GM21825 (cell line): ENCODE measurements around the gene GTPBP1.

Experiments
- ATAC-seq: cut with Tn5 transposase; IDR thresholded peaks from one replicate; pipeline ENCODE4 v1.9.1; 2021; ENCODE audit warnings: mild to moderate bottlenecking, moderate library complexity; ENCODE audit not compliant: unreplicated experiment

Gene GTPBP1

DNA sequence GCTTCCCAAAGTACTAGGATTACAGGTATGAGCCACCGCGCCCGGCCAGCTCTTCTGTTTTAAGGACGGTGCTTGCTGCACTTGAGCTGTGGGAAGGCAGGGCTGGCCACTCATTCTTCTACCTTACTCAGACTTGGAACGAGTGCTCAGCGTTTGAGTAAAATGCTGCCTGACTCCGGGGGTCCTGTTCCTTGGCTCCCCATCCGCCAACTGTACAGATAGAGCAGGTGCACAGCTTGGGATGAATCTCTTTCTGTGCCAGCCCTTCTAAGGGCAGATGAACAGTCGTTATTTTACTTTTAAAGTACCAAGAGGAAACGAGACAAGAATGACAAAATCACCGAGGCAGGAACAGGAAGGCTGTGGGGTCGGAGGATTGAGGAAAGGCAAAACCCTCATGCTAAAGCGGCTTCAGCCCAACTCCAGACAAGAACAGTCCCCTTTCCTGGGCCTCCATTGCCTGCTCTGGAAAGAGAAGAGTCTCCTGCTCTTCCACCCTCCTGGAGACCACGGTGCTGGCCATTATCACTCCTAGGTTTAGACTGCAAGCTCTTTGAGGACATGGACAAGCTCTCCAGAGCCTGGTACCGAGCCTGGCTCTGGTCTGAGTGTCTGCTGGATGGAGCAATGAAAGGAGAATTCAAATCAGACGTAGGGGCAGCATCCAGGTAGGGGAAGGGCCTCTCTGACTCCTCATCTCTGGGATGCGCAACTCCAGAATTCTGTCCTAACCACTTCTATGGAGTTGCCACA lies 51.1 kb downstream of the GTPBP1 start:
- no peak for ATAC-seq

DNA sequence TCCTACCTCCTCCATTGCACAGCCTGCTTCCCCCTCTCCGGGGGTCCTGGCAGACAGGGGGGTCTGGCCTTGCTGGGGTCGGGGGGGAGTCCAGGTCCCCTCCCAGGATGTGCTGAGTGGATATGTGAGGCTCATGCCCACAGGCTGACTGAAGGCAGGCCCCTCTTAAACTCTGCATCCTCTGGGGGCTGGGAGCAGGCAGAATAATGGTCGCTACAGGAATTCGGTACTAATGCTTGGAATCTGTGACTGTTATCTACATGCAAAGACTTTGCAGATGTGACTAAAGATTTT lies 51.7 kb downstream of the GTPBP1 start:
- no peak for ATAC-seq

DNA sequence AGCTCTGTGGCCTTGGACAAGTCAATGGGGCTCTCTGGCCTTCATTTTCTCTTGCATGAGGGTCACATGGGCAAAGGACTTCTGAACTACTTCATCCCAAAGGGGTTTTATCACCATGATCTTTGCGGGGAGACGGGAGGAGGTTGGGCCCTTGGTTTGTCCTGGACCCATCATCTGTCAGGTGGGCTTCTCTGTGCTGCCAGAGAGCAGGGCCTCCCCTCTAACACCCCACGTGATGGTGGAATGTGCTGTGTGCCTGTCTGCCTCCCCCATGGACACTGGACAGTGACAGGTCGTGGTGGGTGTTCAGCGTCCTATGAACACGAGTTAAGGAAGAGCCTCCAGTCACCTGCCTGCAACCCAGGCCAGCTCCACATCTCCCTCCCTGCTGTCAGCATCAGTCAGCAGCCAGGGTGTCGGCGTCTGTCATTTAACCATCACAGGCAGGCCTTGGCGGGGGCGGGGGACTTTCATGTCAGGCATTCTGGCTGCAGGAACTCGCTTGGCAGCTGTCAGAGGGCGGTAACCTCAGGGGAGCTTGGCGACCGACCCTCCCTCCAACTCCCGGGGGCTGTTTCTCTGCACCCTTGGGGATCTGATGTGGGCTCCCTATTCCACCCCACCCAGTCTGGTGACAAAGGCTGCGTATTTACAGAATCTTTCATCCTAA lies 52.7 kb downstream of the GTPBP1 start:
- no peak for ATAC-seq

DNA sequence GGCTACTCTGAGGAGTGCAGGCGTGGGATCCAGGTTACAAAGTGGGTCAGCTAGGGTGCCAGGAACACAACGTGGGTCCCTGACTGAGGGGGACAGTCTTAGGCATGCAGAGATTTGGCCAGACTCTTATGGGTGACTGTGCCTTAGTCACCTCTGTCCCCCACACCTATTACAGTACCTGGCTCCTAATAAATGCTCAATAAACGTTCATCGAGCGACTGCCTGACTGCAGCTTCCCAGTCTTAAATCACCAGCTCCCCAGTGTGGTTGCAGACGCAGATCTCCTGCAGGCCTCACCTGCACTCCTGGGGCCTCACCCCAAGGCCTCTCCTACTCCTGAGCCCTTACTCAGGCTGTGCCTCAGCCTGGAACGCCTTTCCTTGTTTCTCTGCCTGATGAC lies 53.3 kb downstream of the GTPBP1 start:
- no peak for ATAC-seq

DNA sequence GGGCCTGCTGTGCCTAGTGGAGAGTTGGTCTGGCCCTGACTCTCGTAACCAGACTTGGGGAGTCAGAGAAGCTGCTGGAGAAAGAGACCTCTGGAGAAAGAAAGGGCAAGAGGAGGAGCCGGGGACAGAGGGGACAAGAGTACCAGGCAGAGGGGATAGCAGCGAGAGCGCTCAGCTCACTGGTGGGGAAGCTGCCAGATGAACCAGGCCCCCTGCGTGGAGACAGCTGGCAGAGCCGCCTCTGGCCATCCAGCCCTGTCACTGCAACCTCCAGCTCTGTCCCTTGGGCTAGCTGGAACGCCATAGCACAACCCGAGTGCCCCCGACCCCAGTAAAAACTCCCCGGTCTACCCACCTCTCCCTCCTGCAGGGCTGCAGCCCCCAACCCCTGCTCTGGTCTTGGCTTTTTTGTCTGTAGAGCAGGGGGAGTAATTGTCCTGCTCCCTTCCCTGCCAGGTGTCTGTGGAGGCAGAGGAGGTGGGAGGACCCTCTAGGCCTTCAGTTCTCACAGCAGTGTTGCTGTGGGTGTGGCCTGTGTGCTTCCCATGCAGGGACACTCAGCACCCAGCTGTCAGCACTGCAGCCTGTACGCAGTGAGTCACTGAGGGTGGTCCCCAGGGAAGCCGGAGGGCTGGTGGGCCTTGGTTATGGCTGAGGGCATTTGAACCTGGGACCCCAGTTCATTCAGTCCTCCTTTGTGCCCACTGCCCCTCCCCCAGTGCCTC lies 54.9 kb downstream of the GTPBP1 start:
- ATAC-seq = no peak

DNA sequence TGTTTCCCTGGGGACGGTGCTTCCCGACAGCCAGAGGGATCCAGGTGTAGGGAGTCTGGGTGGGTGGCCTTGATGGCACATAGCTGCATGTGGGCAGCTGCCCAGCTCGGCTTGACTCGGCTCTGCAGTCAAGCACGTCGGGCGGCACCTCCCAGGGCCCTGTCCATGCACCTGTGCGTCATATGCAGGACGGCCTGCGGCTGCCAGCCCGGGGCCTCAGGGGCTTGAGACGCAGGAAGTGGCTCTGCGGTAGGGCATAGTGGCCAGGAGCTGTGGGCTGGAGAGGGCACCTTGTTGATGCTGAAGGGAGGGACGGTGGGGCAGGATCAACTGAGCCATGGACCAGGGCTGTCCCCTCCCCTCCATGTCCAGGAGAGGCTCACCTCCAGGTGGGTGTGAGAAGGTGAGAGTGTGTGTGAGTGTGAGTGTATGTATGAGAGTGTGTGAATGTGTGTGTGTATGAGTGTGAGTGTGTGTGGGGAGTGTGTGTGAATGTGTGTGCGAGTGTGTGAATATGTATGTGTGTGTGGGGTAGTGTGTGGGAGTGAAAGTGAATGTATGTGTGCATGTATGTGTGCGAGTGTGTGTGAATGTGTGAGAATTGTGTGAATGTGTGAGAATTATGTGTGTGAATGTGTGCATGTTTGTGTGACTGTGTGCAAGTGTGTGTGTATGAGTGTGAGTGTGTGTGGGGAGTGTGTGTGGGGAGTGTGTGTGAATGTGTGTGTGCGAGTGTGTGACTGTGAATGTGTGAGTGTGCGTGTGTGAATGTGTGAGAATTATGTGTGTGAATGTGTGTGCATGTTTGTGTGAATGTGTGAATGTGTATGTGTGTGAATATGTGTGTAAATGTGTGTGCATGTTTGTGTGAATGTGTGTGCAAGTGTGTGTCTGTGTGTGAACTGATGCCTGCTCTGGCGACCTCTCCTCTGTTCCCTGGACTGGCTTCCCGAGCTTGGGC lies 55.7 kb downstream of the GTPBP1 start:
- no peak for ATAC-seq

DNA sequence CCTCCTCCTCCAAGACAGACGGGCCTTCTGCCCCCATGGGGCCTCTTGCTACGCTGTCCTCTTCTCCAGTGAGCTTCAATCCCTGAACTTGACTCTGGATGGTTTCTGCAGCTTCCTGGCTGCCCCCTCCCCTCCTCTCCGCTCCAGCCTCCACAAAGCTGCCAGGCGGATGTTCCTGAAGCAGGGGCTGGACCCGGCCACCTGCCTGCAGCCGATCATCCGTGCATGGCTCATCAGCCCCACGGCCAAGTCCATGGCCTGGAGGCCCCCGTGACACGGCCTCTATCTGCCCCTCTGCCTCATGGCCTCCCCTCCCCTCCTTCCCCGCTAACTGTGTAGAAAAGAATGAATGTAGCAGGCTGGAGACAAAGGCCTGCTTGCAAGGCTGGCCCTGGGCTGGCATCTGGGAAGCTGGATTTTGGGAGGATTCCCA lies 56.8 kb downstream of the GTPBP1 start:
- ATAC-seq = no peak

DNA sequence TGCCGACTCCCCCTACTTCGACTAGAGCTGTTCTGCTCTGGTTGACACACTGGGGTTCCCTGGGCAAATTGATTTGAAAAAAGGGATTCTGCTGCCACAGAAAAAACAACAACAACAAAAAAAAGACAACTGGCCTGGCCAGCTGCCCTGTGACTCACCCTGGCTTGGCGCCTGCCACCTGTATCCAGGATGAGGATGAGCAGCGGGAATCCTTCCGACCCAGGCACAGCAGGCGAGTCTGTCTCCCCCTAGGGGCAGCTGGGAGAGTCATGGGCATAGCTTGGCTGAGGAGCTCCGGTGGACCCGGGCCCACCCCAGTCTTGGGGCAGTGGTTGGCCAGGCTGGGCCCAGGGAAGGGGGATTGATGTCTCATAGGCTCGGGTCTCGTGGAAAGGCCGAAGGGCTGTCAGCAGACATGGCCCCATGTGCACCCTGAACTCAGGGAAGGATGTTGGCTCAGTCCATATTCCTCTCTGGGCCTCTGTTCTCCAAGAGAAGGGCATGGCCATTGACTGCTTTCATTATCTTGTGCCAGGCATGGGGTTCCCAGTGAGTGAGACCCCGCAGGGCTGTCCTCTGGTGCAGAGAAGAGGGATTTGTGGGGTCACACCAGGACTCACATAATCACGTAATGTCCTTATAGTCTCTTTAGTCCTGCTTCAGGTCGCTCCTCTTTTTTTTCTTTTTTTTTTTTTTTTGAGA lies 60.5 kb downstream of the GTPBP1 start:
- ATAC-seq = no peak

DNA sequence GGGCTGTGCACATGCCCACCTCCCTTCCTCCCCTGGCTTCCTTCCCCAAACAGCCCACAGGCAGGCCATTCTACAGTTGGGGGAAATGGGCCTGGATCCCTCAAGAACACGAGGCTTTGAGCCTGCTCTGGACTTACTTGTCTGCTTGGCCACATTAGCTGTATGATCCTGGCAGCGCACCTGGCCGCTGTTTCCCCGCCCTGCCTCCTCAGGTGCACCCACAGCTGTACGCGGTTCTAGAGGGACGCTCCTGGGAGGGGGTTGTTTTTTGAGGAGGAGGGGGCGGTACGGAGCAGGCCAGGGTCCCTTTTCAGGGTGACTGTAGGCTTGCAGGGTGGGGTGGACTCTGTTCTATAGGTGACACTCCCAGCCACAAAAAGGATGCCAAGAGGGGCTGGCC lies 61.6 kb downstream of the GTPBP1 start:
- ATAC-seq = no peak

DNA sequence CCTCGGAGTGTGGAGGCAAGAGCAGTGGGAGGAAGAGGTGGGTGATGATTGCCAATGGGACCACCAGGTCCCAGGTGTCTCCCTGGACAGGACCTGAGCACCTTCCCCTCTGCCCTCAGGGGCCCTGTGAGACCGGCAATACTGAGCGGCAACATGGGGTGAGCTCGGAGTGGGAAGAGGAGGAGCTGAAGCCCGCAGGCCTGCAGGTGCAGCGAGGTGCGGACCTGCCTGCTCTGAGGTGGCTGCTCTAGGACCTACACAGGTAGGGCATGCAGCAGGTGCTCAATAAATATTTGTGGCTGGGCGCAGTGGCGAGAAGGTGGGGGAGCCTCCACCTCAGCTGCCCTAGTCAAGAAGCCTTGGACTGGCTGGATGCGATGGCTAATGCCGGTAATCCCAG lies 62.3 kb downstream of the GTPBP1 start:
- ATAC-seq = no peak

DNA sequence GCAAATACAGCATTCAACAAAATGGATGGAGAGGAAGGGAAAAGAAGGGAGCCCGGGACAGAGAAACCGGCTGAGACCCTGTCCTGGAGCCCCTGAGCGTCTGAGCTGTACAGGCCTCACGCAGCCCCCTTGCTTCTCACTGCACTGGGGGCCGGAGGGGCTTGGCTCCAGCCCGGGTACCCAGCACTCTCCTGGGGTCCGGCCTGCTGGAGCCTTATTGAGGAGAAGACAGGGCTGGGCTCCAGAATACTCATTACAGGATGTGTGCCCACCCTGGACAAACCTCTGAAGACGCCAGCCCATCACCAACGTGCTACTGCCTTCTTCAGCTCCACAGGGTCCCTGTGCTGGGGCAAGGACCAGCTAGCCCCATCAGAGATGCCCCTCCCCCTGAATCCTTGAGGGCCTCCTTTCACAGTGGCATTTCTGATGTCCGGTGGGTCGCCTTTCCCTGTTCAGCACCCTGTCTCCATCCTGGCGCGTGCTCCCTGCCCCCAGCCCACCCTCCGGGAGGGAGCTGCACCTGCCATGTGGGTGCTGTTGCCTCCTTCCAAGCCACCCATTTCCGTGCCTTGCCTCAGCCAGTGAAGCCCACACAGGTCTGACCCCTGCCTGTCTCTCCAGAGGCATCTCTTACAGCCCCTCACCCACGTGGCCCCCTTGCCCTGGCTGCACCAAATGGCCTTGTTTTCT lies 64.7 kb downstream of the GTPBP1 start:
- ATAC-seq = no peak

DNA sequence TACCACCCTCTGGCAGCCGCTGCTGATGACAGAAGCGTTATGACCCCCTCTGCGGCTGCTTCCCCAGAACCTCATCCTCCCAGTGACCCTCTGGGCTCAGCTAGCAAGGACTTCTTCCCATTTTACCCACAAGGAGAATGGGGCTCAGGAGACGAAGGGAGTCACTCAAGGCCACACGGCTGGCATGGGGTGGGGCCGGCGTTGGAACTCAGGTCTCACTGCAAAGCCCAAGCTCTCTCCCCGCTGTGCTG lies 66.8 kb downstream of the GTPBP1 start:
- ATAC-seq = no peak

DNA sequence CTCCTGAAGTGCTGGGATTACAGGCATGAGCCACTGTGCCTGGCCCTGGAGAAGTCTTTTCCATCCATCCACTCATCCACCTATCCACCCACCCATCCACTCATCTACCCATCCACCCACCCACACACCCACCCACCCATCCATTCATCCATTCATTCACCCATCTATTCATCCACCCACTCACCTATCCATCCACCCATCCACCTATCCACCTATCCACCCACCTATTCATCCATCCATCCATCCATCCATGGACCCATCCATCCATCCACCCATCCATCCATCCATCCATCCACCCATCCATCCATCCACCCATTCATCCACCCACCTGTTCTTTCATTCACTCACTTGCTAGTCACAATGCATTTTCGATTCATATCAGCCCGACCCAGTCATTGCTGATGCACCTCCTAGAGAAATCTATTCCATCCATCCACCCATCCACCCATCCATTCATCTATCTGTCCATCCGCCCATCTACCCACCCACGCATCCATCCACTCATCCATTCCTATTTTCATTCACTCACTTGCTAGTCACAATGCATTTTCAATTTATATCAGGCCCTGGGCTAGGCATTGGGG lies 67.7 kb downstream of the GTPBP1 start:
- no peak for ATAC-seq

DNA sequence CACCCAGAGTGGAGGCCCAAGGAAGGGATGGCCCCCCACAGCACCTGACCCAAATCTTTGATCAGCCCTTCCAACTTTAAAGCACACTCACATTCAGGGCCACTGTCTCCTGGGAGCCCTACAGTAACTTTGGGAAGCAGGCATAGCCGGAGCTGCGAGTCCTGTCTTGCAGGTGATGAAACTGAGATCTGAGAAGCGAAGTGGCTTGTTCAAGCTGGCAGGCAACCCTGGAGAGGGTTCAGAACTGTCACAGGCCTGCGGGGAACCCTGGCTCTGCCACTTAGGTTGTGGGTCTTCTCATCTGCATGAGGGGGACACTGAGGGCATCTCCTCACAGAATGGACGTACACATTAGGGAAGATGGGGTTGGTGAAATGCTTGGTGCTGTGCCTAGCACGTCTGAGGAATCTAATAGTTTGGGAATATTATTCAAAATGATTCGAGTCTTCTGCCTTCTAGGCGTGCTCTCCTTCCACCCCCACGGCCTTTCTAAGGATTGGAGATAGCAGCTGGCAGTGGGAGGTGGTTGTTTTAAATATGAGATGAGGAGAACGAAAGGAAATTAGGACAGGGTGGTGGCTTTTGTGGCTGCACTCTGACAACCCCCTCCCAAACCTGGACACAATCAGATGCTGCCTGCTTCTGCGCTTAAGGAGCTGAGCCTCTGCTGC lies 68.9 kb downstream of the GTPBP1 start:
- no peak for ATAC-seq

DNA sequence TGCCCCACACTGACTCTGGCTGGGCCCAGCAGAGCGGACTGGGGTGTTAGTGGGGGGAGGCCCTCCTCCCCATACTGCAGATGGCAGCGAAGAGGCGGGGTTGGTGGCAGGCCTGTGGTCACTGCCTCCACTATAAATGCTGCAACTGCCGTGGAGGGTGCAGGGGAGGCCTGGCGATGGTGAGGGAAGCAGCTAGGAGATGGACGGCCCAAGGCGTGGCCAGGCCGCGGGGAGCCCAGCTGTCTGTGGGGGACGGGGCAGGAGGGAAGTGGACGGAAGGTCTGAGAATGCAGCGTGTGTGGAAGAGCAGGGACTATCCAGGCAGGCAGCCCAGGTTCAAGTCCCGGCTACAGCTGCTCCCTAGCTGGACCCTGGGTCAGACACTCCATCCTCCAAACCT lies 69.9 kb downstream of the GTPBP1 start:
- ATAC-seq = no peak

DNA sequence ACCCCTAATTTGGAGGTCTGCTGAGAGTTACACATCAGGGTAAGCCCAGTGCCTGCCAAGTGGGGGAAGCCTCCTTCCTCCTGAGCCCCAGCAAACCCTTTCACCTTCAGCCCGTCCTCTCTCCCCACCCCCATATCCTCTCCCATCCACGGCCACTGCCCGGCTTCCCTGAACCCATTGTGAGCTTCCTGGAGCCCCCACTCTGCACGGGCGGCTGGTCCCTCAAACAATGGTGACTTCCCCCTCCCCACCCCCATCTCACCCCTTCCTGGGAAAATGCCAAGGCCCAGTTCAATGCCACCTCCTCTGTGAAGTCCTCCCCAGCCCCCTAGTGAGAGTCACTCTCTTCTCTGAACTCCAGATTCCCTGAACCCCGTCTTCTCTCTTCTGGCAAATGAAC lies 70.3 kb downstream of the GTPBP1 start:
- ATAC-seq = no peak

DNA sequence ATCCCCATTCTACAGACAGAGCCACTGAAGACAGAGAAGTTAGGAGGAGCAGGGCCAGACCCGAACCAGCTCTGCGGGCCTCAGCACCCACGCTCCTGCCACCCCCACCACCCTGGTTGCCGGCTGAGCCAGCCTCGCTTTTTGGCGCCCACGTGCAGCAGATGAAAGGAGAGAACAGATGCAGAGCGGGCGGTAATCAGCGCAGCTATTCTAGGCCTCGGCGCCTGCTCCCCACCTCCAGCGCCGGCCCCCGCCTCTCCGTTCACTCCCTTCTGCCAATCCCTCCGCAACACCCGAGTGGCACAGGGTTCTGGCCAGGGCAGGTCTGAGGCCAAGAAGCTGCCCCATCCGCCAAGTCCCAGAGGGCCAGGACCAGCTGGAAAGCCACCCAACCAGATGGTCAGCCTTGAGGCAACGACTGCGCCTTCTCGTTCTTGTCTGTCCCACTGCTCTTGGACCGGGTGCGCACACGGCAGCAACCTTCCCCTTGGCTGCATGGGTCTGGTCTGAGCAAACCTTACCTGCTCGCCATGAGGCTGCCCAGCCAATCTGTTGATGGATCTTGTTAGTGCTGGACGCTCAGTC lies 71.4 kb downstream of the GTPBP1 start:
- no peak for ATAC-seq

DNA sequence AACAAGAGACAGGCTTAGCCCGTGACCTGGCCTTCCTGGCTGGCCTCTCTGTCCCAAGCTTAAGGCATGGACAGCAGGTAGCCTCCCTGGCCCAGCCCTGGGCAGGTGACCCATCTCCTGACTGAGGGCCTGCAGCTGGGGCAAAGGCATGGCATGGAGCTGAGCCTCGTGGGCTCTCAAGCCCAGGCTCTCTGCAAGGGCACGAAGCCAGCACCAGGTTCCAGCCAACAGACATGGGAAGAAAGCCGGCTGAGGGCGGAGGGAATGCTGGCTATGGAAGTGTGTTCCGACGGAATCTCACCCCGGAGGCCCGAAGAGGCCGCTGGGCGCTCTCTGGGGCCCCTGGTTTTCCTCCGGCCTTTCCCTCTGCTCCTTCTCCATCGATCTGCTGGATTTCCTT lies 75.3 kb downstream of the GTPBP1 start:
- ATAC-seq = no peak
